ENCODE measurements around the gene RSPO3. TPM values are rescaled to one million over a fixed set of nuclear protein-coding genes. Genes with fewer than 3 reads are reported as not detected.

Gene RSPO3
- total RNA-seq, 2 experiments from 2014 or later, result not detected

- DNase-seq (ENCODE audit: low spot score), result no peak
- H3K27ac ChIP-seq (ENCODE audit: low read depth, low read length, poor library complexity, severe bottlenecking), result no peak overlapping the region
These were observed 13.4 kb downstream of the RSPO3 start for GRCh38 chr6:127131772-127132376.

GRCh38 chr6:127134136-127134535 lies 15.7 kb downstream of the RSPO3 start:
- no peak for TF ChIP-seq EZH2phosphoT487 (IDR thresholded peaks at IDR 0.05; ENCODE audit: borderline replicate concordance, low read depth, low read length)
- no peak for TF ChIP-seq CTCF (conservative IDR thresholded peaks at IDR 0.05; ENCODE audit: low read length)
- Histone ChIP-seq H3K27ac (ENCODE audit: low read depth, low read length, poor library complexity, severe bottlenecking) (no peak overlapping the region), H3K4me3 (ENCODE audit: low read depth, low read length, poor library complexity, severe bottlenecking) (no peak overlapping the region), H3K4me2 (ENCODE audit: low read length) (no peak overlapping the region), H3K4me1 (ENCODE audit: insufficient read depth, low read length, poor library complexity, severe bottlenecking) (no peaks in the 10 kb centered on the region), H3K79me2 (ENCODE audit: insufficient read depth, low read depth, low read length) (no peaks in the 10 kb centered on the region), H3K9me2 (ENCODE audit: insufficient read depth, low read length) (no peaks in the 10 kb centered on the region), H3K36me3 (ENCODE audit: insufficient read depth, low read length) (no peaks in the 10 kb centered on the region), H2AFZ (ENCODE audit: low read length) (no peak overlapping the region), H4K20me1 (ENCODE audit: insufficient read depth, low read length) (no peaks in the 10 kb centered on the region), H3K9me3 (ENCODE audit: low read length) (no peaks in the 10 kb centered on the region)
- ChIA-PET POLR2A (no interaction called here), CTCF (ENCODE audit: unreplicated experiment) (interaction anchor here (1.1 kb wide), 1 partner anchor 958 kb away, joined by 3 read pairs; no protein-coding TSS in a partner anchor)
- no peak for DNase-seq (ENCODE audit: low spot score)
- BruUV-seq (replicated peaks), result no TSS peak
- intact Hi-C loops (cut with micrococcal nuclease; ENCODE audit: unreplicated experiment), result no loop called here

More at GRCh38 chr6:127131772-127132376, 13.4 kb downstream of the RSPO3 start:
- H4K20me1 ChIP-seq (ENCODE audit: insufficient read depth, low read length), result no peaks in the 10 kb centered on the region
- H2AFZ ChIP-seq (ENCODE audit: low read length), result no peak overlapping the region
- no peaks in the 10 kb centered on the region for H3K36me3 ChIP-seq (ENCODE audit: insufficient read depth, low read length)
- H3K4me3 ChIP-seq (ENCODE audit: low read depth, low read length, poor library complexity, severe bottlenecking), result no peak overlapping the region
- POLR2A ChIA-PET, result no interaction called here
- intact Hi-C loops (cut with micrococcal nuclease; ENCODE audit: unreplicated experiment), result no loop called here
- TF ChIP-seq CTCF (conservative IDR thresholded peaks at IDR 0.05; ENCODE audit: low read length) (no peak), EZH2phosphoT487 (IDR thresholded peaks at IDR 0.05; ENCODE audit: borderline replicate concordance, low read depth, low read length) (no peak)
- H3K9me3 ChIP-seq (ENCODE audit: low read length), result no peaks in the 10 kb centered on the region
- no peaks in the 10 kb centered on the region for H3K4me1 ChIP-seq (ENCODE audit: insufficient read depth, low read length, poor library complexity, severe bottlenecking)
- no peak overlapping the region for H3K4me2 ChIP-seq (ENCODE audit: low read length)
- H3K79me2 ChIP-seq (ENCODE audit: insufficient read depth, low read depth, low read length), result no peaks in the 10 kb centered on the region
- H3K9me2 ChIP-seq (ENCODE audit: insufficient read depth, low read length), result no peaks in the 10 kb centered on the region
- no TSS peak for BruUV-seq (replicated peaks)
- CTCF ChIA-PET (ENCODE audit: unreplicated experiment), result no interaction called here

- Histone ChIP-seq H2AFZ (ENCODE audit: low read length) (no peak overlapping the region), H3K9me2 (ENCODE audit: insufficient read depth, low read length) (no peaks in the 10 kb centered on the region), H3K79me2 (ENCODE audit: insufficient read depth, low read depth, low read length) (no peaks in the 10 kb centered on the region), H3K36me3 (ENCODE audit: insufficient read depth, low read length) (no peaks in the 10 kb centered on the region), H3K4me3 (ENCODE audit: low read depth, low read length, poor library complexity, severe bottlenecking) (no peak overlapping the region), H3K9me3 (ENCODE audit: low read length) (no peaks in the 10 kb centered on the region), H3K4me1 (ENCODE audit: insufficient read depth, low read length, poor library complexity, severe bottlenecking) (no peaks in the 10 kb centered on the region), H3K4me2 (ENCODE audit: low read length) (no peak overlapping the region), H3K27ac (ENCODE audit: low read depth, low read length, poor library complexity, severe bottlenecking) (no peak overlapping the region), H4K20me1 (ENCODE audit: insufficient read depth, low read length) (no peaks in the 10 kb centered on the region)
- intact Hi-C loops (cut with micrococcal nuclease; ENCODE audit: unreplicated experiment), result no loop called here
- BruUV-seq (replicated peaks), result no TSS peak
- CTCF ChIA-PET (ENCODE audit: unreplicated experiment), result no interaction called here
- POLR2A ChIA-PET, result no interaction called here
- no peak for DNase-seq (ENCODE audit: low spot score)
- TF ChIP-seq EZH2phosphoT487 (IDR thresholded peaks at IDR 0.05; ENCODE audit: borderline replicate concordance, low read depth, low read length) (no peak), CTCF (conservative IDR thresholded peaks at IDR 0.05; ENCODE audit: low read length) (no peak)
These were observed 18.3 kb downstream of the RSPO3 start for GRCh38 chr6:127136786-127137185.
